ENCODE data around the gene DCLK1. TPM values are rescaled to one million over a fixed set of nuclear protein-coding genes. Genes with fewer than 3 reads are reported as not detected.

Gene DCLK1
- total and polyA plus RNA-seq, 4 donors = 0.04 to 0.56 (median 0.20) TPM

DNA sequence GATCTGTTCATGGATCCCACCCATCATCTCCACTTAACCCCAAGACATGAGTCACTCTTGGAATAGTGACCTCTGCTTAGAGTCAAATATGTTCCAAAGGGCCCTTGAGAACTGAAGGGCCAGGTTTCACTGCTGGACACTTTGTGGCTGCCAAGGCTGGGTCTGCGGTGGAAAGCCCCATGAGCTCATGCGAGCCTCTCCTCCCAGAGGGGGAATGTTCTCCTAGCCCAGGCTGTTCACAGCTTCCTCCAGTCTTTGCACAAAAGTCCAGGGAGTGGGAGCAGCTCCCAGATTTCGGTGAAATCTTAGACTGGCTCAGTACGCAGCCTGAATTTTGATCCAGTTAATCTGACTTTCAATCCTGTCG lies 732 bp upstream of the DCLK1 start:
- Histone ChIP-seq H3K4me1 (ENCODE audit: control insufficient read depth in 4 of 4, insufficient read depth in 4 of 4, low read length in 3 of 4) (peaks cover 0 to 5% (median 1%) of the 10 kb centered on the region in 4 donors), H3K9ac (ENCODE audit: low read depth in 1 of 2, low read length in 2 of 2) (no peak overlapping the region), H3K9me3 (ENCODE audit: control insufficient read depth in 4 of 4, low read length in 3 of 4) (peaks cover 0 to 2% (median 0%) of the 10 kb centered on the region in 4 donors), H3K27me3 (ENCODE audit: control insufficient read depth in 4 of 4, insufficient read depth in 4 of 4, low read length in 3 of 4) (peaks cover 0 to 12% (median 3%) of the 10 kb centered on the region in 4 donors), H3K4me3 (ENCODE audit: low read depth in 1 of 3, low read length in 3 of 3) (no peak overlapping the region), H3K27ac (ENCODE audit: low read depth in 1 of 2, low read length in 2 of 2) (no peak overlapping the region), H3K36me3 (ENCODE audit: control insufficient read depth in 4 of 4, insufficient read depth in 3 of 4, low read depth in 1 of 4, low read length in 3 of 4) (no peaks in the 10 kb centered on the region)
- TF ChIP-seq, protein P1, sequence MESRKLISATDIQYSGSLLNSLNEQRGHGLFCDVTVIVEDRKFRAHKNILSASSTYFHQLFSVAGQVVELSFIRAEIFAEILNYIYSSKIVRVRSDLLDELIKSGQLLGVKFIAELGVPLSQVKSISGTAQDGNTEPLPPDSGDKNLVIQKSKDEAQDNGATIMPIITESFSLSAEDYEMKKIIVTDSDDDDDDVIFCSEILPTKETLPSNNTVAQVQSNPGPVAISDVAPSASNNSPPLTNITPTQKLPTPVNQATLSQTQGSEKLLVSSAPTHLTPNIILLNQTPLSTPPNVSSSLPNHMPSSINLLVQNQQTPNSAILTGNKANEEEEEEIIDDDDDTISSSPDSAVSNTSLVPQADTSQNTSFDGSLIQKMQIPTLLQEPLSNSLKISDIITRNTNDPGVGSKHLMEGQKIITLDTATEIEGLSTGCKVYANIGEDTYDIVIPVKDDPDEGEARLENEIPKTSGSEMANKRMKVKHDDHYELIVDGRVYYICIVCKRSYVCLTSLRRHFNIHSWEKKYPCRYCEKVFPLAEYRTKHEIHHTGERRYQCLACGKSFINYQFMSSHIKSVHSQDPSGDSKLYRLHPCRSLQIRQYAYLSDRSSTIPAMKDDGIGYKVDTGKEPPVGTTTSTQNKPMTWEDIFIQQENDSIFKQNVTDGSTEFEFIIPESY (IDR thresholded peaks at IDR 0.05) = no peak
- TF ChIP-seq FOXA2 (IDR thresholded peaks at IDR 0.05) (no peak), EGR1 (IDR thresholded peaks at IDR 0.05; ENCODE audit: low read depth in 2 of 2) (no peak), RAD21 (IDR thresholded peaks at IDR 0.05) (no peak), RXRA (IDR thresholded peaks at IDR 0.05) (no peak), JUND (IDR thresholded peaks at IDR 0.05) (no peak), NR2F2 (IDR thresholded peaks at IDR 0.05) (no peak), HNF4A (conservative IDR thresholded peaks at IDR 0.05) (no peak), GABPA (IDR thresholded peaks at IDR 0.05 in 1 of 2, conservative IDR thresholded peaks at IDR 0.05 in 1 of 2) (no peak), SP1 (IDR thresholded peaks at IDR 0.05) (no peak), HNF4G (IDR thresholded peaks at IDR 0.05) (no peak), YY1 (IDR thresholded peaks at IDR 0.05) (no peak), TAF1 (conservative IDR thresholded peaks at IDR 0.05) (no peak)
- TF ChIP-seq, protein P2, sequence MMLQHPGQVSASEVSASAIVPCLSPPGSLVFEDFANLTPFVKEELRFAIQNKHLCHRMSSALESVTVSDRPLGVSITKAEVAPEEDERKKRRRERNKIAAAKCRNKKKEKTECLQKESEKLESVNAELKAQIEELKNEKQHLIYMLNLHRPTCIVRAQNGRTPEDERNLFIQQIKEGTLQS (IDR thresholded peaks at IDR 0.05) = no peak
- TF ChIP-seq, protein P3, sequence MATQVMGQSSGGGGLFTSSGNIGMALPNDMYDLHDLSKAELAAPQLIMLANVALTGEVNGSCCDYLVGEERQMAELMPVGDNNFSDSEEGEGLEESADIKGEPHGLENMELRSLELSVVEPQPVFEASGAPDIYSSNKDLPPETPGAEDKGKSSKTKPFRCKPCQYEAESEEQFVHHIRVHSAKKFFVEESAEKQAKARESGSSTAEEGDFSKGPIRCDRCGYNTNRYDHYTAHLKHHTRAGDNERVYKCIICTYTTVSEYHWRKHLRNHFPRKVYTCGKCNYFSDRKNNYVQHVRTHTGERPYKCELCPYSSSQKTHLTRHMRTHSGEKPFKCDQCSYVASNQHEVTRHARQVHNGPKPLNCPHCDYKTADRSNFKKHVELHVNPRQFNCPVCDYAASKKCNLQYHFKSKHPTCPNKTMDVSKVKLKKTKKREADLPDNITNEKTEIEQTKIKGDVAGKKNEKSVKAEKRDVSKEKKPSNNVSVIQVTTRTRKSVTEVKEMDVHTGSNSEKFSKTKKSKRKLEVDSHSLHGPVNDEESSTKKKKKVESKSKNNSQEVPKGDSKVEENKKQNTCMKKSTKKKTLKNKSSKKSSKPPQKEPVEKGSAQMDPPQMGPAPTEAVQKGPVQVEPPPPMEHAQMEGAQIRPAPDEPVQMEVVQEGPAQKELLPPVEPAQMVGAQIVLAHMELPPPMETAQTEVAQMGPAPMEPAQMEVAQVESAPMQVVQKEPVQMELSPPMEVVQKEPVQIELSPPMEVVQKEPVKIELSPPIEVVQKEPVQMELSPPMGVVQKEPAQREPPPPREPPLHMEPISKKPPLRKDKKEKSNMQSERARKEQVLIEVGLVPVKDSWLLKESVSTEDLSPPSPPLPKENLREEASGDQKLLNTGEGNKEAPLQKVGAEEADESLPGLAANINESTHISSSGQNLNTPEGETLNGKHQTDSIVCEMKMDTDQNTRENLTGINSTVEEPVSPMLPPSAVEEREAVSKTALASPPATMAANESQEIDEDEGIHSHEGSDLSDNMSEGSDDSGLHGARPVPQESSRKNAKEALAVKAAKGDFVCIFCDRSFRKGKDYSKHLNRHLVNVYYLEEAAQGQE (IDR thresholded peaks at IDR 0.05) = no peak
- TF ChIP-seq, protein P4, sequence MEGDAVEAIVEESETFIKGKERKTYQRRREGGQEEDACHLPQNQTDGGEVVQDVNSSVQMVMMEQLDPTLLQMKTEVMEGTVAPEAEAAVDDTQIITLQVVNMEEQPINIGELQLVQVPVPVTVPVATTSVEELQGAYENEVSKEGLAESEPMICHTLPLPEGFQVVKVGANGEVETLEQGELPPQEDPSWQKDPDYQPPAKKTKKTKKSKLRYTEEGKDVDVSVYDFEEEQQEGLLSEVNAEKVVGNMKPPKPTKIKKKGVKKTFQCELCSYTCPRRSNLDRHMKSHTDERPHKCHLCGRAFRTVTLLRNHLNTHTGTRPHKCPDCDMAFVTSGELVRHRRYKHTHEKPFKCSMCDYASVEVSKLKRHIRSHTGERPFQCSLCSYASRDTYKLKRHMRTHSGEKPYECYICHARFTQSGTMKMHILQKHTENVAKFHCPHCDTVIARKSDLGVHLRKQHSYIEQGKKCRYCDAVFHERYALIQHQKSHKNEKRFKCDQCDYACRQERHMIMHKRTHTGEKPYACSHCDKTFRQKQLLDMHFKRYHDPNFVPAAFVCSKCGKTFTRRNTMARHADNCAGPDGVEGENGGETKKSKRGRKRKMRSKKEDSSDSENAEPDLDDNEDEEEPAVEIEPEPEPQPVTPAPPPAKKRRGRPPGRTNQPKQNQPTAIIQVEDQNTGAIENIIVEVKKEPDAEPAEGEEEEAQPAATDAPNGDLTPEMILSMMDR (IDR thresholded peaks at IDR 0.05; ENCODE audit: low read depth, low read length, missing input control) = no peak
- 66% methylated on average over 5 of the region's 5 CpGs for WGBS
- DNase-seq (ENCODE audit: low spot score) = no peak
